HUES6 (cell line): ENCODE results near the gene SLC10A4.
A peak's percentile ranks its signal among the peaks of the same experiment; 100 is the strongest.
"Not testable (repeated sequence)": the region's sequence is repeated elsewhere in the genome, so short reads cannot be mapped to it uniquely, and the experiment has no call there.

ENCODE experiments used
- H3K27ac ChIP-seq: 2 replicates; pipeline ENCODE4 v1.7.0; 2013; ENCODE audit warnings: low read depth, mild to moderate bottlenecking, low read length, inconsistent platforms
- H3K27me3 ChIP-seq: 2 replicates; pipeline ENCODE4 v1.6.1; 2013; ENCODE audit warnings: low read length; ENCODE audit not compliant: control insufficient read depth, insufficient read depth
- H3K36me3 ChIP-seq: 2 replicates; pipeline ENCODE4 v1.6.1; 2013; ENCODE audit warnings: low read length; ENCODE audit not compliant: control insufficient read depth, insufficient read depth
- H3K4me1 ChIP-seq: 2 replicates; pipeline ENCODE4 v1.6.1; 2013; ENCODE audit warnings: low read length; ENCODE audit not compliant: control insufficient read depth, insufficient read depth
- H3K4me3 ChIP-seq: 2 replicates; pipeline ENCODE4 v1.5.1; 2013; ENCODE audit warnings: low read depth, low read length
- H3K9ac ChIP-seq: one replicate; pipeline ENCODE4 v1.6.1; 2013; ENCODE audit warnings: mild to moderate bottlenecking, low read length
- H3K9me3 ChIP-seq: 2 replicates; pipeline ENCODE4 v1.6.1; 2013; ENCODE audit warnings: low read depth, low read length; ENCODE audit not compliant: control insufficient read depth, insufficient read depth

Gene SLC10A4, protein sequence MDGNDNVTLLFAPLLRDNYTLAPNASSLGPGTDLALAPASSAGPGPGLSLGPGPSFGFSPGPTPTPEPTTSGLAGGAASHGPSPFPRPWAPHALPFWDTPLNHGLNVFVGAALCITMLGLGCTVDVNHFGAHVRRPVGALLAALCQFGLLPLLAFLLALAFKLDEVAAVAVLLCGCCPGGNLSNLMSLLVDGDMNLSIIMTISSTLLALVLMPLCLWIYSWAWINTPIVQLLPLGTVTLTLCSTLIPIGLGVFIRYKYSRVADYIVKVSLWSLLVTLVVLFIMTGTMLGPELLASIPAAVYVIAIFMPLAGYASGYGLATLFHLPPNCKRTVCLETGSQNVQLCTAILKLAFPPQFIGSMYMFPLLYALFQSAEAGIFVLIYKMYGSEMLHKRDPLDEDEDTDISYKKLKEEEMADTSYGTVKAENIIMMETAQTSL

DNA sequence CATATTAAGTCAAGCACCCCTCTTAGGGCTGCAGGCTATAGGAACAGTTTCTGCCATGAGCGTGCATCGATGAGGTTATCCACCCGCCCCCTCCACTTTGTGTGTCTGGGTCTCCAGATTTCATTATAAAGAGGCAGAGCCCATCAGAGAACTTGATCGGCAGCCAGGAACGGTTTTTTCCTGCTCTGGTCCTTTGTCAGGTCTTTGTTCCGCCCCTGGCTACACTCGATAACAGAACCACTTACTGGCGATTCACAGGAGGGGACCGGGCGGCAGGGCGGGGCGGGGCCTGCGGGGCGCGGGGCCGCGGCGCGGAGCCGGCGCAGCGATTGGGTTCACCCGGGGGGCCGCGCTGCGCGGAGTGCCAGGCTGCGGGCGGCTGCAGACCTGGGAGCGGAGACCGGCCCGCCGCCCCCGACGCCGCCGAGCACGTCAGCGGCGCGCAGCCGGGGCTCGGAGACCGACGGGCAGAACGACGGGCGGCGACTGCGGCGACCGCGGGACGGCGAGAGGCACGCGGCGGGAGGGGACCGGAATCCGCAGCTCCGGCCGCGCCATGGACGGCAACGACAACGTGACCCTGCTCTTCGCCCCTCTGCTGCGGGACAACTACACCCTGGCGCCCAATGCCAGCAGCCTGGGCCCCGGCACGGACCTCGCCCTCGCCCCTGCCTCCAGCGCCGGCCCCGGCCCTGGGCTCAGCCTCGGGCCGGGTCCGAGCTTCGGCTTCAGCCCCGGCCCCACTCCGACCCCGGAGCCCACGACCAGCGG lies at the start of gene SLC10A4:
SLC10A4 (plus strand) TSS at position 338 of the 771 bp plus-strand sequence; CDS start at position 557, 219 bp downstream.
- peaks cover 61% of the 10 kb centered on the region for H3K27me3 ChIP-seq
- H3K9me3 ChIP-seq: no peaks in the 10 kb centered on the region
- peaks cover 6% of the 10 kb centered on the region; the same call in 1 of the 2 replicates for H3K4me1 ChIP-seq
- H3K4me3 ChIP-seq: peak within 1 kb of the TSS; percentile 63
- no peak within 1 kb of the TSS for H3K27ac ChIP-seq
- no peaks in the 10 kb centered on the region for H3K36me3 ChIP-seq
- peak within 1 kb of the TSS; percentile 73 for H3K9ac ChIP-seq

DNA sequence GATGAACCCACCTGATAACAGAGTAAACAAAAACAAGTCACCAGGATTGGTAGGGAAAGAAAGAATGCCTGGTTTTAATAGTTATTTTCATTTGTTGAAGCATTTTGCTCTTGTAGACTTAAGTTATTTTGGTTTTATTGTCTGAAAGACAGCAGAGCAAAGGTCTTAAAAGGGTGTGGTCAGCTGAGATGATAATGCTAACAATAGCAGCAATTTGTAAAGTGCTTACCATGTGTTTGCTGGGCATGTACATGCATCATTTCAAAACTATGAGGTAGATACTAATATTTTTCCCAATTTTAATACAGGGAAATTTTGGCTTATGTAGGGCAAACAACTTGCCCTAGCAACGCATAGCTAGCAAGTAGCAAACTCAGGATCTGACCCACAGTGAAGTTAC lies 46.8 kb upstream of the SLC10A4 start:
- Histone ChIP-seq H3K9me3 (no peaks in the 10 kb centered on the region), H3K36me3 (no peaks in the 10 kb centered on the region), H3K9ac (no peak overlapping the region), H3K4me3 (no peak overlapping the region), H3K27me3 (no peaks in the 10 kb centered on the region), H3K27ac (no peak overlapping the region), H3K4me1 (peaks cover 5% of the 10 kb centered on the region; the same call in 1 of the 2 replicates)

DNA sequence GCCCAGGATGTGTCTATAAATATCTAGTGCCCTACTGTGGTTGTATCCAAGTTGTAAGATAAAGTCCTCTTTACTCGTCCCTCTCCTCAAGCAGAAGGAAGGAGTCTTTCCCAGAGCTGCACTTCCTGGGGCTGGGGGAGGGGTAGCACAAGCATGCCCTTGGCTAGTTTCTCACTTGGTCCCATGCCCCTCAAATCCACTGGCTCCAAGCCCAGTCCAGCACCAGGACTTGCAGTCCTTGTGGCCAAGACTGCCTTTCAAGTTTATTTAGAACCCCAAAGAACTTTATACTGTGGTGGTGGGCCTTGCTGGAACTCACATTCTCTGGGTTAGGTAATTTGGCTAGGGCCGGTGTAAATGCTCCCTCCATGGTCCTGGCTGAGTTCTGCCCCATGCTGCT lies 43.2 kb upstream of the SLC10A4 start:
- no peak overlapping the region for H3K27ac ChIP-seq
- no peaks in the 10 kb centered on the region for H3K27me3 ChIP-seq
- no peak overlapping the region for H3K9ac ChIP-seq
- H3K36me3 ChIP-seq: no peaks in the 10 kb centered on the region
- H3K9me3 ChIP-seq: no peaks in the 10 kb centered on the region
- no peak overlapping the region for H3K4me3 ChIP-seq
- peaks cover 5% of the 10 kb centered on the region; the same call in 1 of the 2 replicates for H3K4me1 ChIP-seq

DNA sequence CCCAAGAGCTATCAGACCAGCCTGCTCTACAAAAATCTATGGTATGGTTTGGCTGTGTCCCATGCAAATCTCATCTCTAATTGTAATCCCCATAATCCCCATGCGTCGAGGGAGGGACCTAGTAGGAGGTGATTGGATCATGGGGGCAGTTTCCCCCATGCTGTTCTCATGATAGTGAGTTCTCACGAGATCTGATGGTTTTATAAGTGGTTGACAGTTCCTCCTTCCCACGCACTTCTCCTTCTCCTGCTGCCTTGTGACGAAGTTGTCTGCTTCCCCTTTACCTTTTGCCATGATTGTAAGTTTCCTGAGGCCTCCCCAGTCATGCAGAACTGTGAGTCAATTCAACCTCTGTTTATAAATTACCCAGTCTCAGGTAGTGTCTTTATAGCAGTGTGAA lies 42.2 kb upstream of the SLC10A4 start:
- not testable (repeated sequence) for H3K9ac ChIP-seq, H3K4me3 ChIP-seq, H3K9me3 ChIP-seq, H3K27ac ChIP-seq, H3K36me3 ChIP-seq, H3K4me1 ChIP-seq, H3K27me3 ChIP-seq

DNA sequence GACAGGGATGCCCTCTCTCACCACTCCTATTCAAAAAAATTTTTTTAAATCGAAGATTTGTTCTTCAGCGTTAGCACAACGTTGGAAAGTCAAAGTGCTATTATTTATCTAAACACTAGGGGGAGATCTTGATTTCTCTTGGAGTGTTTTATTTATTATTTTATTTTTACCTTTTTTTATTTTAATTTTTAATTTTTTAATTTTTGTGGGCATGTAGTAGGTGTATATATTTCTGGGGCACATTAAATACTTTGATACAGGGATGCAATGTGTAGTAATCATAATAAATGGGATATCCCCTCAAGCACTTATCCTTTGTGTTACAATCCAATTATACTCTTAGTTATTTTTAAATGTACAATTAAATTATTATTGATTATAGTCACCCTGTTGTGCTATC lies 37.4 kb upstream of the SLC10A4 start:
- no peak overlapping the region for H3K9ac ChIP-seq
- H3K36me3 ChIP-seq: no peaks in the 10 kb centered on the region
- no peaks in the 10 kb centered on the region for H3K4me1 ChIP-seq
- no peaks in the 10 kb centered on the region for H3K27me3 ChIP-seq
- no peak overlapping the region for H3K4me3 ChIP-seq
- no peak overlapping the region for H3K27ac ChIP-seq
- H3K9me3 ChIP-seq: no peaks in the 10 kb centered on the region

DNA sequence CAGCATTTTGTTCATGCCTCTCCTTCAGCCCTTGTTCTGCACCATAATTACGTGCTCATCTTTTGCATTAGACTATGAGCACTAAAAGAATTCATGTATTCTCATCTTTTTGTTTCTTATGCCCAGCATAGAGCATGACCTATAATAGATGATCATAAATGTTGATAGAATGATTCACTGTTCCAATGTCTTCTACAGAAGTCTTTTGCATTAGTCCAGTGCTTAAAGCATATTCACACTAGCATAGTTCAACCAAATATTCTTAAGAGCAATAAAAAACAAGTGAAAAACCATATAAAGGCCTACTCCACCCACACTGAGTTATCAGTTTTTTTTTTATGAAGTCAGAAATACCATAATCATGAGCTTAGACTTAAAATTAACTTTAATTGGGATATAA lies 36.5 kb upstream of the SLC10A4 start:
- Histone ChIP-seq H3K4me1 (no peaks in the 10 kb centered on the region), H3K4me3 (no peak overlapping the region), H3K9me3 (no peaks in the 10 kb centered on the region), H3K36me3 (no peaks in the 10 kb centered on the region), H3K27ac (no peak overlapping the region), H3K27me3 (no peaks in the 10 kb centered on the region), H3K9ac (no peak overlapping the region)

DNA sequence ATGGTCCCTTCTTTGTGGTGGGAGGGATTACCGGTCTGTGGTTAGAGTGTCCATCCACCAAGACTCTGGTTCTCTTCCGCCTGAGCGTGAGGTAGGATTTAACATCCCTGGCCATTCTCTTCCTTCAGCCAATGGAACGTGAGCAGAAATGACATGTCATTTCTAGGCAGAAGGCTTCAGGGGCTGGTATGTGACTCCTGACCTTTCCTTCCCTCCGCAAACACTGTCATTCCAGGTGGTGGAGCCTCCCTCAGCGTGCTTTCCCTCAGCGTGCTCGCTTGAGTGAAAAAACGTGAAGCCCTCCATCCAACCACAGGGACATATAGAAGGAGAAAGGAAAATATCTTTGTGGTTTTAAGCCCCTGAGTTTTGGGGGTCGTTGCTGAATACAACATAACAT lies 34.0 kb upstream of the SLC10A4 start:
- no peak overlapping the region for H3K9ac ChIP-seq
- H3K27ac ChIP-seq: no peak overlapping the region
- H3K4me1 ChIP-seq: no peaks in the 10 kb centered on the region
- no peaks in the 10 kb centered on the region for H3K36me3 ChIP-seq
- no peaks in the 10 kb centered on the region for H3K9me3 ChIP-seq
- H3K27me3 ChIP-seq: no peaks in the 10 kb centered on the region
- H3K4me3 ChIP-seq: no peak overlapping the region

DNA sequence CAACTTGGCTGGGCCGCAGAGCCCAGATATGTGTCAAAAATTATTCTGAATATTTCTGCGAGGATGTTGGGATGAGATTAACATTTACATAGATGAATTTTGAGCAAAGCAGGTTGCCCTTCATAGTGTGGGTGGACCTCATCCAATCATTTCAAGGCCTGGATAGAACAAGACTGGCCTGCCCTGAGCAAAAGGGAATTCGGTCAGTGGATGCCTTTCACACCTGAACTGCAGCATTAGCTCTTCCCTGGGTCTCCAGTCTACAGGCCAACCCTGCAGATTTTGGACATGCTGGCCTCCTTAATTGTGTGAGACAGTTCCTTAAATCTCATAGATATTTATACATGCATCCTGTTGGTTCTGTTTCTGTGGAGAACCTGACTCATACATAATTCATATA lies 32.4 kb upstream of the SLC10A4 start:
- Histone ChIP-seq H3K9ac (no peak overlapping the region), H3K4me3 (no peak overlapping the region), H3K9me3 (no peaks in the 10 kb centered on the region), H3K4me1 (no peaks in the 10 kb centered on the region), H3K36me3 (no peaks in the 10 kb centered on the region), H3K27ac (no peak overlapping the region), H3K27me3 (no peaks in the 10 kb centered on the region)

DNA sequence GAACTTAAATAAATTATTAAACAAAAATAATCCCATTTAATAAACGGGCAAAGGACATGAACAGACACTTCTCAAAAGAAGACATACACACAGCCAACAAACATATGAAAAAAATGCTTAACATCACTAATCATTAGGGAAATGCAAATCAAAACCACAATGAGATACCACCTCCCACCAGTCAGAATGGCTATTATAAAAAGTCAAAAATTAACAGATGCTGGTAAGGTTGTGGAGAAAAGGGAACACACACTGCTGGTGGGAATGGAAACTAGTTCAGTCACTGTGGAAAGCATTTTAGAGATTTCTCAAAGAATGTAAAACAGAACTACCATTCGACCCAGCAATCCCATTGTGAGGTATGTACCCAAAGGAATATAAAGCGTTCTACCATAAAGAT lies 31.5 kb upstream of the SLC10A4 start:
- H3K4me3 ChIP-seq, H3K4me1 ChIP-seq, H3K27ac ChIP-seq, H3K9ac ChIP-seq, H3K27me3 ChIP-seq, H3K9me3 ChIP-seq, H3K36me3 ChIP-seq: not testable (repeated sequence)

DNA sequence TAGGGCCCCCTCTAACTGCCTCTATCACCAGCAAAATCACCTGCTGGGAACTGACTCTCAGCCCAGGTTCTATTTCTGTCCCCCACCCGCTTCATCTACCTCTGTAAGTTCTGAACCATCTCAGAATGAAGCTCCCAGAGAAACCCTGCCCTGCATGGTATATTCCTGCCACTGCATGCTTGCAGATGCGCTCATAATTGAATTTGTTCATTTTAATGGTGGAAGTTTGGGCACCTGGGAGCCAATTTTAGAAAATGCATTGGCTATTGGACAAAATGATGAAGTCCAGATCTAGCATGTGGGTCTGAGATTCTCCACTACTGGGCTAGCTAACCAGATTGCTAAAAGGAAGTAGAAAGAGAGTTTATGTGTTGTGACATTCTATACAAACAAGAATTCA lies 28.6 kb upstream of the SLC10A4 start:
- no peaks in the 10 kb centered on the region for H3K36me3 ChIP-seq
- no peaks in the 10 kb centered on the region for H3K4me1 ChIP-seq
- no peak overlapping the region for H3K27ac ChIP-seq
- H3K4me3 ChIP-seq: no peak overlapping the region
- H3K27me3 ChIP-seq: no peaks in the 10 kb centered on the region
- no peaks in the 10 kb centered on the region for H3K9me3 ChIP-seq
- H3K9ac ChIP-seq: no peak overlapping the region

DNA sequence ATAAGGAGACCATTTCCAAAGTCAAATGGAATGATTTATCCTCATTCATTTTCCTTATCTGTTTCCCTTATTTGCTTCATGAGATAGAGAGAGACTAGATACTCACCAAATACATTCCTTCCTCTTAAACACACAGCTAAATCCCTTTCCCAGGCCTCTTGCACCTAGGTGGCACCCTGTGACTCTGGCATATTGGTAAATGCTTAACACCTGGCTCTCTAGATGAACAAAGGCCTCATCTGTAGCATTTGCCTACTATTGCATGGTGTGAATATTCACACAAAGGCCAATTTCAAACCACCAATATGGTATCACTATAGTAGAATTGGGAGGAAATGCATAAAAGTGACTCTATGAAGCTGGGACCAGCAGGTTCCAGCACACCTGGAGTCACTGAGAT lies 22.1 kb upstream of the SLC10A4 start:
- Histone ChIP-seq H3K9ac (no peak overlapping the region), H3K36me3 (no peaks in the 10 kb centered on the region), H3K4me3 (no peak overlapping the region), H3K27me3 (no peaks in the 10 kb centered on the region), H3K9me3 (no peaks in the 10 kb centered on the region), H3K4me1 (no peaks in the 10 kb centered on the region), H3K27ac (no peak overlapping the region)
